Epithelial cell of esophagus (primary cell): ENCODE measurements around the gene VEPH1.

ENCODE experiments used
- DNase-seq: peaks from one replicate; pipeline ENCODE4 v3.0.0; 2010; ENCODE audit warnings: low read depth
- H3K4me3 ChIP-seq: 2 replicates; pipeline ENCODE4 v1.5.1; 2011; ENCODE audit warnings: mild to moderate bottlenecking, low read length, control low read depth
- CTCF ChIP-seq: IDR thresholded peaks from 2 replicates; pipeline ENCODE4 v1.5.1; 2011; ENCODE audit warnings: low read depth, mild to moderate bottlenecking, low read length, control low read depth, inconsistent platforms; ENCODE audit not compliant: insufficient read depth; ENCODE audit errors: missing control alignments

The VEPH1 gene

GRCh38 chr3:157235291-157235690 is 267.9 kb downstream of the VEPH1 start:
- H3K4me3 ChIP-seq: no peak overlapping the region
- TF ChIP-seq CTCF: no peak
- no peak for DNase-seq

- peak; percentile 8 for DNase-seq
- H3K4me3 ChIP-seq: no peak overlapping the region
- TF ChIP-seq CTCF: no peak
Observed at GRCh38 chr3:157233923-157234322, 269.3 kb downstream of the VEPH1 start.

- peak; percentile 4 for DNase-seq
- no peak overlapping the region for H3K4me3 ChIP-seq
- TF ChIP-seq CTCF: no peak
Observed at GRCh38 chr3:157232141-157232540, 271.1 kb downstream of the VEPH1 start.

- no peak overlapping the region for H3K4me3 ChIP-seq
- no peak for DNase-seq
- TF ChIP-seq CTCF: no peak
Observed at GRCh38 chr3:157231071-157231470, 272.1 kb downstream of the VEPH1 start.

GRCh38 chr3:157226173-157226847 is 276.9 kb downstream of the VEPH1 start:
- peak; percentile 4 for DNase-seq
- no peak overlapping the region for H3K4me3 ChIP-seq
- no peak for TF ChIP-seq CTCF

- no peak for DNase-seq
- no peak for TF ChIP-seq CTCF
- H3K4me3 ChIP-seq: no peak overlapping the region
Observed at GRCh38 chr3:157225001-157225400, 278.2 kb downstream of the VEPH1 start.

- no peak for TF ChIP-seq CTCF
- DNase-seq: no peak
- H3K4me3 ChIP-seq: no peak overlapping the region
Observed at GRCh38 chr3:157220883-157221282, 282.3 kb downstream of the VEPH1 start.
